Lower leg skin (tissue), 3 donors: ENCODE data around the gene AJAP1.

ENCODE experiments used
- POLR2A ChIP-seq, 2 donors: fragments of 450-650 bp; IDR thresholded peaks; one replicate each; pipeline ENCODE4 v1.6.1; 2016 to 2017; ENCODE audit warnings: antibody characterized with exemption in 2 of 2, mild to moderate bottlenecking in 1 of 2, moderate library complexity in 1 of 2
- TF ChIP-seq, protein P1 (sequence below), 3 donors: fragments of 450-650 bp; IDR thresholded peaks; one replicate each; pipeline ENCODE4 v1.5.1; 2016; ENCODE audit warnings: antibody characterized with exemption in 3 of 3, mild to moderate bottlenecking in 3 of 3, moderate library complexity in 2 of 3

DNA sequence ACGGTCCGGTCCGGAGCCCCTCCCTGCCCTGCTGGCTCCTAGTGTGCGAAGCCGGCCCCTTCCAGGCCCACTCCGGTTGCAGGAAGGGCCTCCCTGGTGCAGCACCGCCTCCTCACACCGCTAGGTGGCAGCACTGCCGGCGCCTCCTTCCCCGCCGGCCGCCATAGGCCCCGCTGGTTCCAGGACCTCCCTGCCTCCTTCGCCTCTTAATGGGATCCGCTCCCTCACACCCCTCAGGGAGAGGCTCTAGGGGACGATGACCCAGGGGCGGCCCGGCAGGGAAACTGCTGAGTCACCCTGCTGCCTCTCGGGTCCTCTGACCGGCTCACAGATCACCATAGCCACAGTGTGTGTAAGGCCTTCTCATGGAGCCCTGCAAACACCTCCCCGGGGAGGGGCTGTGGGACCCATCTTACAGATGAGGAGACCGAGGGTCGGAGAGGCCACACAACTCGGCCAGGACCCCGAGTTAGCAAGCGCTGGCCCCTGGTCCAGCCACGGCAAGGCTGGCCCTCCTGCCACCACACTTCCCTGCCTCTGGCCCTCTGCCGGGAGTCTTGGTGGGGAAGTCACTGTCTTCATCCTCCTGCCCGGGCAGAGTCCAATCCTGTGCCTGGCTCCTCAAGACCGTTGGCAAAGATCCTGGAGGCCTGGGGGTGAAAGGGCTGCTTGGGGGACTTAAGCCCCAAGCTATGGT is 1.6 kb upstream of the AJAP1 start:
- TF ChIP-seq, protein P1, sequence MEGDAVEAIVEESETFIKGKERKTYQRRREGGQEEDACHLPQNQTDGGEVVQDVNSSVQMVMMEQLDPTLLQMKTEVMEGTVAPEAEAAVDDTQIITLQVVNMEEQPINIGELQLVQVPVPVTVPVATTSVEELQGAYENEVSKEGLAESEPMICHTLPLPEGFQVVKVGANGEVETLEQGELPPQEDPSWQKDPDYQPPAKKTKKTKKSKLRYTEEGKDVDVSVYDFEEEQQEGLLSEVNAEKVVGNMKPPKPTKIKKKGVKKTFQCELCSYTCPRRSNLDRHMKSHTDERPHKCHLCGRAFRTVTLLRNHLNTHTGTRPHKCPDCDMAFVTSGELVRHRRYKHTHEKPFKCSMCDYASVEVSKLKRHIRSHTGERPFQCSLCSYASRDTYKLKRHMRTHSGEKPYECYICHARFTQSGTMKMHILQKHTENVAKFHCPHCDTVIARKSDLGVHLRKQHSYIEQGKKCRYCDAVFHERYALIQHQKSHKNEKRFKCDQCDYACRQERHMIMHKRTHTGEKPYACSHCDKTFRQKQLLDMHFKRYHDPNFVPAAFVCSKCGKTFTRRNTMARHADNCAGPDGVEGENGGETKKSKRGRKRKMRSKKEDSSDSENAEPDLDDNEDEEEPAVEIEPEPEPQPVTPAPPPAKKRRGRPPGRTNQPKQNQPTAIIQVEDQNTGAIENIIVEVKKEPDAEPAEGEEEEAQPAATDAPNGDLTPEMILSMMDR (IDR thresholded peaks at IDR 0.05) = peak in 1 of 3 donors; percentile 23
- TF ChIP-seq POLR2A (IDR thresholded peaks at IDR 0.05) = no peak
